GM12801 (cell line): ENCODE data around the gene RAD54L.

Experiments
- TF ChIP-seq, protein P1 (sequence below): IDR thresholded peaks from one replicate; pipeline ENCODE4 v1.5.1; 2011; ENCODE audit warnings: control low read depth; ENCODE audit not compliant: insufficient read length; ENCODE audit errors: extremely low read depth

The RAD54L gene

DNA sequence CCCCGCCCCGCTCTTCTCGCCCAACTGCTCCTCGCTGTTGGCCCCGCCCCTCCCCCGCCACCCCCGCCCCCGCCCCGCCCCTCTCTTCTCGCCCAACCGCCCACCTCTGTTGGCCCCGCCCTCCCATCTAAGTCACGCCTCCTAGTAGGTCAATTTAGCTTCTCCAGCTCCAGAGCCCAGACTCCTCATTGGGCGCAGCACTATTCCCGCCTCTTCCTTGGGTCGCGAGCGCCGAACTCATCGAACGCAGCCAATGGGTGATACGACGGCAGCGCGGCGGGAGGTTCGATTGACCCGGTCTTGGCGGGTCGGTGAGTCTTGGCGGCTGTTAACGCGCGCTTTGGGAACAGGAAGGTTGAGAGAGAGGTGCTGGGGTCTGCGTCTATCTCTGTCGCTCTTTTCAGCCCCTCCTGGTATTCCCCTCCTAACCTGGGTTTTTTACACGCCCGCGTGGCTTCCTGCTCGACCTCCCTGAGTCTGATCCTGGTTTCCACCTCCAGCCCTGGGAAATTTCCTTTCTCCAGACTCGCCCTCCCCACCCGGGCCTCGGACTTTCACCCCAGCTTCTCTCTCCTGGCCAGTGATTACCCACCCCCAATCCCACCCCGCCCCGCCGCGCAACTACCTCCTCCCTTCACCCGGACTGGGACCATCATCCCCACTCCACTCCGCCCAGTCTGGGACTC is at the start of gene RAD54L:
Gene RAD54L (plus strand): TSS at position 328 of the 686 bp plus-strand sequence. CDS start 643 bp downstream, outside the sequence.
- TF ChIP-seq, protein P1, sequence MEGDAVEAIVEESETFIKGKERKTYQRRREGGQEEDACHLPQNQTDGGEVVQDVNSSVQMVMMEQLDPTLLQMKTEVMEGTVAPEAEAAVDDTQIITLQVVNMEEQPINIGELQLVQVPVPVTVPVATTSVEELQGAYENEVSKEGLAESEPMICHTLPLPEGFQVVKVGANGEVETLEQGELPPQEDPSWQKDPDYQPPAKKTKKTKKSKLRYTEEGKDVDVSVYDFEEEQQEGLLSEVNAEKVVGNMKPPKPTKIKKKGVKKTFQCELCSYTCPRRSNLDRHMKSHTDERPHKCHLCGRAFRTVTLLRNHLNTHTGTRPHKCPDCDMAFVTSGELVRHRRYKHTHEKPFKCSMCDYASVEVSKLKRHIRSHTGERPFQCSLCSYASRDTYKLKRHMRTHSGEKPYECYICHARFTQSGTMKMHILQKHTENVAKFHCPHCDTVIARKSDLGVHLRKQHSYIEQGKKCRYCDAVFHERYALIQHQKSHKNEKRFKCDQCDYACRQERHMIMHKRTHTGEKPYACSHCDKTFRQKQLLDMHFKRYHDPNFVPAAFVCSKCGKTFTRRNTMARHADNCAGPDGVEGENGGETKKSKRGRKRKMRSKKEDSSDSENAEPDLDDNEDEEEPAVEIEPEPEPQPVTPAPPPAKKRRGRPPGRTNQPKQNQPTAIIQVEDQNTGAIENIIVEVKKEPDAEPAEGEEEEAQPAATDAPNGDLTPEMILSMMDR, result no peak

DNA sequence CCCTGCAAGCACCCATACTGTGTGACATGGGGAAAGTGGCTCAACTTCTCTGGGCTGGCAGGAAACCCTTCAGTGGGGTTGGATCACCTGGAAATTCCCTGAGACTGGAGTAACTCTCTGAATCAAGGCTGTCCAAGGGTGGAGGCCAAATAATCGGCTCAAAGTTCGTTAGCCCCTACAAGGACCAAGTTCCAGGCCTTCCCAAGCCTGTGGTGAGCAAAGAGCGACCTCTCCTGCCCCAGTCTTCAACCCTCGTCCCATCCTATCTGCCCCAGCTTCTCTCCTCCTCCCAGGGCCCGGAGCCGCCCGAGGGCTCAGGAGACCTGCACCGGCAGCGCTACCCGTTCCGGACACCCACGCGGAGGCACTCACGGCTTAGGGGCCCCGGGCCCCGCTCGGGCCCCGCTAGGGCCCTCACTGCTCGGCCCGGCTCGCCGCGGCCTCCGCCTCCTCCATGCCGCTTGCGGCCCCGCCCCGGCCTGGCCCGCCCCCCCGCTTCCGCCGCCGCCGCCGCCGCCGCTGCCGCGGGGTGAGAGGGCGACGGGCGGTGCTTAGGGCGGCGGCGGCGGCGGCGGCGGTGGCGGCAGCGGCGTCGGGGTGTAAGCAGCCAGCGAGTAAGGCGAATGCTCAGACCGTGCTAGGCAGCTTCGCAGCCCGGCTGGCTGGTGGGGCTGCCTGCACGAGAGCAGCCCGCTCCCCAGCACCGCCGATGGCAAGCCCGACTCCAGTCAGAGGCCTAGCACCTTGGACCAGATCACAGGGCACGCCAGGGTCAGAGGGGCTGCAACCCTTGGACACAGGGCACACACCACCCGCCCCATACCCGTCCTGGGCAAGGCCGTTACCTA is 49.4 kb upstream of the RAD54L start, which contains the start of gene POMGNT1:
Gene POMGNT1 (minus strand): TSS at position 471 of the 848 bp plus-strand sequence. CDS start 613 bp downstream, outside the sequence.
- TF ChIP-seq, protein P1, result no peak

DNA sequence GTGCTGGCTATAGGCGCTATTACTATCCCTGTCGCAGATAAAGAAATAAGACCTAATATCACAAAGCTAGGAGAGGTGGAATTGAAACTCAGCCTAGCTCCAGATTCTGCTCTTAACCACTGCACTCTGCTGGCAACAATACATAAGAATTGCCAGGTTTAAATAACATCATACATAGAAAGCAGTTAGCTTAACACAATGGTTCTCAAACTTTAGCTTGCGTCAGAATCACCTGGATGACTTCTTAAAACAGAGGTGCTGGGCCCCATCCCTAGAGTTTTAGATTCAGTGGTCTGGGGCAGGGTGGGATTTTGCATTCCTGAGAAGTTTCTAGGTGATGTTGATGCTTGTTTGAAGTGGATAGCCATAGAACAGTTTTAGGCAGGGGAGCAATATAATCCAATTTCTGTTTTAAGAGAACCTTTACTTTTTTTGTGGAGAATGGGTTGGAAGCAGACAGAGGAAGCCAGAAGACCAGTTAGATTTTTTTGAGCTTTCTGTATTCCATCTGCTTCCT is 48.3 kb upstream of the RAD54L start:
- TF ChIP-seq, protein P1, result no peak

DNA sequence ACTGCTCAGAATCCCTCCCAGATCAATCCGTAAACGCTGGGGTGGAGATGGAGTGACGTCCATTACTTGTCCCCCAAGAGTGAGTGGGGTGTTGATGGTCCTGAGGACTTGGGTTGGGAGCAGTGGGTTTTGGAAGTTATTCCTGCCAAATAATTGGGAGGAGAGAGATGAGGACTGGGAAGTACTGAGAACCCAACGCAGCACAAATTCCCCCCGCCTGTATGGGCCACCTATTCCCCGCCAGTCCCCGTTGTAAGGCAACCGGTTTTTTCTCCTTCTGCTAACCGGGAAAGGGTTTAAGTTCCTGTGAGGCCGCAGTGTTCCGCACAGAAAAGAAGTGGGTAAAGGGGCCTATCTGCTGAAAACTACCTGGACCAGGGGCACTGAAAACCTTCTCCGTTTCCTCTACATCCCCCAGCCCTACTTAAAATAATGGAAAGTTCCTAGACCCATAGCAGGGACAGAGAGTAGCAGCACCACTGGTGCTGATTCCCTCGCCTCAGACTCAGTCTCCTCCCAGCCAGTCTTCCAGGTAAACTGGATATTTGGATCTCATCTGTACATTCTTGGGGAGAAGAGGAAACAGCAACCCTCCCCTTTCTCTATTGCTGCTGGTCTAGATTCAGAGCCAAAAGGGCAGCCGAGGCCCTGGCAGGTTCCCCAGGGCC is 43.7 kb upstream of the RAD54L start:
- TF ChIP-seq, protein P1, result no peak

DNA sequence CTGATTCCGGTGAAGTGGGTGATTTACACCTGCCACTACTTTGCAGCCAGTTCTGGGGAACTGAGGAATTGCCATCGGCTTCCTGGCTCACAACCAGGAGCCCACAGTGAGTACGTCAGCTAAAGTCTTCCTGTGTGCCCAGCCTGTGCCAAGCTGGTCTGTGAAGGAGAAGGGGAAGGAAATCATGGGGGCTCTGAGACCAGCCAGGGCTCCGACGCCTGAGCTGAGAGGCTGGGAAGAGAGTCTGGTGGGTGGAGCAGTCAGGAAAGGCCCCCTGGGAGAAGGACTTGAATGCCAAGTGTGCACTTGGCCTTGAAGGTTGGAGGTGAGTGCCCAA is 43.2 kb upstream of the RAD54L start:
- TF ChIP-seq, protein P1, result no peak

DNA sequence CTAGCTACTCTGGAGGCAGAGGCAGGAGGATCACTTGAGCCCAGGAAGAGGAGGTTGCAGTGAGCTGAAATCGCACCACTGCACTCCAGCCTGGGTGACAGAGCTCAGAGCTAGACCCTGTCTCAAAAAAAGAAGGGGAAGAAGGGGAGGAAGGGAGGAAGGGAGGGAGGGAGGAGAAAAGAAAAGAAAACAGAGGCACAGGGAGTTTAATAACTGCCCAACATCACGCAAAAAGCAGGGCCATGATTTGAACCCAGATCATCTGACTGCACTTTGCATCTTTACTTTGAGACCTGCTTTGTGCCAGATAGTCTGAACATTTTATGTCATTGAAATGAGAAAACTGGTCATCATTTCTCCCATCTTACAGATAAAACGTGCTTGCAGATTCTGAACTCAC is 42.4 kb upstream of the RAD54L start:
- TF ChIP-seq, protein P1, result no peak

DNA sequence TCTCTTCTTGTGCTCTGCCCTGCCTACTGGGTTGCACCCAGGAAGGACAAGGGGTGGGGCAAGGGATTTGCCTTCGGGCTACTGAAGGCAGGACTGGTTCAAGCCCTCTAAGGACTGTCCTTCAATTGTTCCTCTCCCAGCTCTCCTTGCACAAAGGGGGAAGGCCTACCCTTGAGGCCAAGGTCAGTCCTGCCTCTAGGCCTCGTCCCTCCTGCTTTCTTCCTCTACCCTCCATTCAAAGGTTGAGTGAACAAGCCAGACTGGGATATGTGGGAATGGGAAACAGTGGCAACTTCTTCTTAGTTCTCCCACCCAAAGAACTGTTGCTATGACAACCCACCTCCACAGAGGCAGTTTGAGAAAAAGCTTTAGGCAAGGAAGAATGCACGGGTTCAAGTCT is 41.8 kb upstream of the RAD54L start:
- TF ChIP-seq, protein P1, result no peak
